Body of pancreas (tissue), 4 donors: ENCODE data around the gene EPHA10.

Experiments used
- CTCF ChIP-seq, 7 experiments: fragments of 450-650 bp in 4 of 7; fragments of 200-600 bp in 3 of 7; sonication (generic) in 3 of 7; IDR thresholded peaks; one replicate each; pipeline ENCODE4 v1.5.1; 2016 to 2019; ENCODE audit warnings: antibody characterized with exemption in 7 of 7
- POLR2A ChIP-seq, 3 donors: fragments of 450-650 bp; IDR thresholded peaks; one replicate each; pipeline ENCODE4 v1.6.1; 2016; ENCODE audit warnings: antibody characterized with exemption in 3 of 3, mild to moderate bottlenecking in 2 of 3

DNA sequence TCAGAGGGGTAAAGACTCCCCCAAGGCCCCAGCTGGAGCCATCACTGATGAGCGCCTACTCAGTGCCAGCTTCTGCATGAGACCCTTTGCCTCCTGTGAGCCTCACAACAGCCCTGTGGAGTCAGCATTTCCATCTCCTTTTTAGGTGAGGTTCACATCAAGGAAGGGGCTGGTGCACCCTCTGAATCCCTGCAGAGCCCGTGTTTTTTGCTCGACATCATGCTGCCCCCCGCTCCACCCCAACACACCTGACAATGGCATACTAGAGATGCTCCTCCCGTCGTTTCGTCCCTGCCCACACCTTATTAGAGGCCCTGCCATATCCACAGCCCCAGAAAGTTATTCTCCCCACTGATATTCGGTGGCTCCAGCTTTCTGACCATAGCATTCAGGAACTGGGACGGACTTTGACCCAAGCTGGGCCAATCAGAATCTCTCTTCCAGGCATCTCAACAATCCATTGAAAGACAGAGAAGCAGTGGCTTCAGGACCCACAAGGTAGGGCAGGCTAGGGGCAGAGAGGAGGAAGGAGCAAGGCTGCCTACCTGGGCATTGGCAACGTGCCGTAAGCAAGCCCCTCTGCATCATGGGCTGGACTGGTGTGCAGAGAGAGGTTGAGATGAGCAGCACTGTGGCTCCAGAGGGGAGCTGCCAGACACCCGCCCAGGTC lies 32.7 kb downstream of the EPHA10 start:
- TF ChIP-seq POLR2A (IDR thresholded peaks at IDR 0.05) (no peak), CTCF (IDR thresholded peaks at IDR 0.05) (no peak)
